ENCODE results near the gene RYR1. TPM values are rescaled to one million over a fixed set of nuclear protein-coding genes. Genes with fewer than 3 reads are reported as not detected.

The RYR1 gene
- total RNA-seq, 2 donors from 2014 or later, result 0.33 to 1.0 TPM

- WGBS, 2 donors, result 8 to 12% methylated on average over 22 to 48 of the region's 49 CpGs
- ATAC-seq (peak; percentile 61), DNase-seq (peak; percentile 23 to 68 (median 41))
- no peak for TF ChIP-seq CTCF (IDR thresholded peaks at IDR 0.05)
- TF ChIP-seq POLR2A (IDR thresholded peaks at IDR 0.05), result no peak
- no peaks in the 10 kb centered on the region for H3K9me3 ChIP-seq
- H3K4me3 ChIP-seq, result no peak overlapping the region
- no peak overlapping the region for H3K27ac ChIP-seq
- intact Hi-C loops (cut with DNase I), result no loop called here
- H3K4me1 ChIP-seq, result peaks cover 11% of the 10 kb centered on the region
- H3K36me3 ChIP-seq (replicated peaks in 1 of 2; ENCODE audit: insufficient read depth in 1 of 2, low read depth in 2 of 2), result no peaks in the 10 kb centered on the region
- H3K27me3 ChIP-seq, result peaks cover 0 to 8% of the 10 kb centered on the region in 2 donors
Observed at GRCh38 chr19:38417544-38418506, 15.7 kb upstream of the RYR1 start.

DNA sequence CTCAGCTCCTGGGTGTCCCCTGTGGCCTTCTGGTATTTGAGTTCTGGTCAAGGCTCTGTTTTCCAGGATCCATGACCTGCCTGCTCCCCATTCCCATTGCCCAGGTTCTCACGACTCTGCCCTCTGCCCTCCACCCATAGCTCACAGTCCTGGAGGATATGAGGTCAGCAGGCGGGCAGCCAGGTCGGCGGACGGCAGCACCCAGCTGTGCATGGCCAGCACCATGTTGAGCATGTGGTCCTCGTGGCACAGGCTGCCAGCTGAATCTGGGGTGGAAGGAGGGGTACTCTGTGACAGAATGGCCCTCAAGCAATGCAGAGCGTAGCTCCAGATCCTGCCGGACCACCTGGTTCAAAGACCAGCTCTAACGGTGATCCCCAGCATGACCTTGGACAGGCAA is 12.6 kb upstream of the RYR1 start:
- Histone ChIP-seq H3K4me1 (peaks cover 11% of the 10 kb centered on the region), H3K27ac (no peak overlapping the region), H3K9me3 (no peaks in the 10 kb centered on the region), H3K36me3 (replicated peaks in 1 of 2; ENCODE audit: insufficient read depth in 1 of 2, low read depth in 2 of 2) (no peaks in the 10 kb centered on the region), H3K4me3 (no peak overlapping the region), H3K27me3 (peaks cover 0 to 11% of the 10 kb centered on the region in 2 donors)
- TF ChIP-seq POLR2A (IDR thresholded peaks at IDR 0.05) (no peak), CTCF (IDR thresholded peaks at IDR 0.05) (no peak)
- WGBS, 2 donors, result 50 to 73% methylated on average over 1 to 9 of the region's 9 CpGs
- DNase-seq (no peak), ATAC-seq (no peak)
- intact Hi-C loops (cut with DNase I), result no loop called here

GRCh38 chr19:38421856-38422255 is 11.6 kb upstream of the RYR1 start:
- intact Hi-C loops (cut with DNase I), result no loop called here
- Histone ChIP-seq H3K36me3 (replicated peaks in 1 of 2; ENCODE audit: insufficient read depth in 1 of 2, low read depth in 2 of 2) (no peaks in the 10 kb centered on the region), H3K4me3 (no peak overlapping the region), H3K27ac (no peak overlapping the region), H3K4me1 (peaks cover 11% of the 10 kb centered on the region), H3K9me3 (no peaks in the 10 kb centered on the region), H3K27me3 (peaks cover 0 to 11% of the 10 kb centered on the region in 2 donors)
- ATAC-seq (no peak), DNase-seq (no peak)
- TF ChIP-seq CTCF (IDR thresholded peaks at IDR 0.05), result no peak
- no peak for TF ChIP-seq POLR2A (IDR thresholded peaks at IDR 0.05)
- WGBS, 2 donors, result 68 to 72% methylated on average over 4 to 12 of the region's 14 CpGs

- Histone ChIP-seq H3K4me1 (peaks cover 11% of the 10 kb centered on the region), H3K9me3 (no peaks in the 10 kb centered on the region), H3K27me3 (peaks cover 0 to 9% of the 10 kb centered on the region in 2 donors), H3K4me3 (no peak overlapping the region), H3K27ac (no peak overlapping the region), H3K36me3 (replicated peaks in 1 of 2; ENCODE audit: insufficient read depth in 1 of 2, low read depth in 2 of 2) (no peaks in the 10 kb centered on the region)
- TF ChIP-seq CTCF (IDR thresholded peaks at IDR 0.05) (no peak), POLR2A (IDR thresholded peaks at IDR 0.05) (no peak)
- DNase-seq (no peak), ATAC-seq (no peak)
- intact Hi-C loops (cut with DNase I), result no loop called here
- 73 to 74% methylated on average over 2 to 7 of the region's 7 CpGs for WGBS, 2 donors
Observed at GRCh38 chr19:38422438-38422837, 11.1 kb upstream of the RYR1 start.

Measured in body of pancreas (tissue), 4 donors.